GM12864 (cell line): ENCODE data around the gene WDR54.
"Not testable (repeated sequence)": the region's sequence is repeated elsewhere in the genome, so short reads cannot be mapped to it uniquely, and the experiment has no call there.

Experiments used
- DNase-seq: peaks from one replicate; pipeline ENCODE4 v3.0.0-alpha.2; 2011; ENCODE audit warnings: low read depth
- H3K4me3 ChIP-seq: 2 replicates; pipeline ENCODE4 v1.5.1; 2011; ENCODE audit warnings: mild to moderate bottlenecking, low read depth, low read length, control low read depth
- TF ChIP-seq, protein P1 (sequence below): IDR thresholded peaks from 2 replicates; pipeline ENCODE4 v1.5.1; 2011; ENCODE audit warnings: low read depth, mild to moderate bottlenecking, moderate library complexity, low read length, control low read depth, inconsistent platforms; ENCODE audit errors: missing control alignments

The WDR54 gene

DNA sequence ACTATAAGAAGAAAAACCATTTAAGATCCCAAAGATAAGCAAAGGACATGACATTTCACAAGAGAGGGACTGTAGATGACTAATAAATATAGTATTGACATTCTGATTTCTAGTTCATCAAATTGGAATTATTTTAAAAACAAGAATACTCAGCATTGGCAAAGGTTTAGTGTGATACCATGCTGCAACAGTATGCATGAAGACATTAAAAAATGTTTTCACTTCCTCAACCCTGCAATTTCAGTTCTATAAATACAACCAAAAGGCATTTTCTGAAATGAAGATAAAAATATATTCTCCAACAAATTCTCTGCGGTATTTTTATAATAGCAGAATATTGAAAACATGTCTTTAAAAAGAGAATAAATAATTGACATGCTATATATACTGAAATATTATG is 2.2 kb upstream of the WDR54 start:
- no peak for DNase-seq
- TF ChIP-seq, protein P1, sequence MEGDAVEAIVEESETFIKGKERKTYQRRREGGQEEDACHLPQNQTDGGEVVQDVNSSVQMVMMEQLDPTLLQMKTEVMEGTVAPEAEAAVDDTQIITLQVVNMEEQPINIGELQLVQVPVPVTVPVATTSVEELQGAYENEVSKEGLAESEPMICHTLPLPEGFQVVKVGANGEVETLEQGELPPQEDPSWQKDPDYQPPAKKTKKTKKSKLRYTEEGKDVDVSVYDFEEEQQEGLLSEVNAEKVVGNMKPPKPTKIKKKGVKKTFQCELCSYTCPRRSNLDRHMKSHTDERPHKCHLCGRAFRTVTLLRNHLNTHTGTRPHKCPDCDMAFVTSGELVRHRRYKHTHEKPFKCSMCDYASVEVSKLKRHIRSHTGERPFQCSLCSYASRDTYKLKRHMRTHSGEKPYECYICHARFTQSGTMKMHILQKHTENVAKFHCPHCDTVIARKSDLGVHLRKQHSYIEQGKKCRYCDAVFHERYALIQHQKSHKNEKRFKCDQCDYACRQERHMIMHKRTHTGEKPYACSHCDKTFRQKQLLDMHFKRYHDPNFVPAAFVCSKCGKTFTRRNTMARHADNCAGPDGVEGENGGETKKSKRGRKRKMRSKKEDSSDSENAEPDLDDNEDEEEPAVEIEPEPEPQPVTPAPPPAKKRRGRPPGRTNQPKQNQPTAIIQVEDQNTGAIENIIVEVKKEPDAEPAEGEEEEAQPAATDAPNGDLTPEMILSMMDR, result no peak
- no peak overlapping the region for H3K4me3 ChIP-seq

DNA sequence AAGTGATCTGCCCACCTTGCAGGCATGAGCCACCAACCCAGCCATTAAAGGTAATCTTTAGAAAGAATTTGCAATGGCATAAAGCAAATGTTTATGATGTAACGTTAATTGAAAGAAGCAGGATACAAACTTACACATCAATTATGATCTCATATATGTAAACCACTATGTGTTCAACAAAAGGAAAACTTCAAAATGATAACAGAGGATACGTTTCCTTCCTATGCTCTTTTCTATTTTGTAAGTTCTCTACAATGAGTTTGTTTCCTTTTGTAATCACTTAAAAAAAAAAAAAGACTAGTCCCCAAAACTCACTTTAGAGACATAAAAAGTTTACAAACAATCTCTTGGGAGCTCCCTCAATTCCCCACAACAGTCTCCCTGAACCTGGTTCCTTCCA is 1.5 kb upstream of the WDR54 start:
- H3K4me3 ChIP-seq, result no peak overlapping the region; the same call in 1 of the 2 replicates
- no peak for DNase-seq
- TF ChIP-seq, protein P1, result no peak

DNA sequence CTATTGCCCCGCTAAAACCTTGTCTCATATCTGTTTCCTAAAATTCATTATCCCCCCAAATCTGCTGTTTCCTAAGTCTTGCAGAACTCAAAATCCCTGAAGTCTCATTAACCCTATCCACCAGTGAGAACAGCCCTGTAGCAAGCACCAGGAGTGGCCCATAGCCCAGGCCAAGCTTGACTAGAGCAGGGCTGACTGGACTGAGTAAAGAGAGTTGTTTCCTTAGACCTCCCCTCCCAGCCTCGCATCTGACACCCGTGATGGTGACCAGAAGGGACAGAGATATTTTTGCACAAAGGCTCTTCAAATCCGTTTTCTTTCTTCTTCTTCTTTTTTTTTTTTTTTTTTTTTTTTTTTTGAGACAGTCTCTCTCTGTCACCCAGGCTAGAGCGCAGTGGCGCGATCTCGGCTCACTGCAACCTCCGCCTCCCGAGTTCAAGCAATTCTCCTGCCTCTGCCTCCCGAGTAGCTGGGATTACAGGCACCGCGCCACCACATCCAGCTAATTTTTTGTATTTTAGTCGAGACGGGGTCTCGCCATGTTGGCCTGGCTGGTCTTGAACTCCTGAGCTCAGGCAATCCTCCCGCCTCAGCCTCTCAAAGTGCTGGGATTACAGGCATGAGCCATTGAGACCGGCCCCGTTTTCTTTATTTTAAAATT is 957 bp upstream of the WDR54 start:
- H3K4me3 ChIP-seq, result peak overlapping the region; percentile 86
- not testable (repeated sequence) for DNase-seq

DNA sequence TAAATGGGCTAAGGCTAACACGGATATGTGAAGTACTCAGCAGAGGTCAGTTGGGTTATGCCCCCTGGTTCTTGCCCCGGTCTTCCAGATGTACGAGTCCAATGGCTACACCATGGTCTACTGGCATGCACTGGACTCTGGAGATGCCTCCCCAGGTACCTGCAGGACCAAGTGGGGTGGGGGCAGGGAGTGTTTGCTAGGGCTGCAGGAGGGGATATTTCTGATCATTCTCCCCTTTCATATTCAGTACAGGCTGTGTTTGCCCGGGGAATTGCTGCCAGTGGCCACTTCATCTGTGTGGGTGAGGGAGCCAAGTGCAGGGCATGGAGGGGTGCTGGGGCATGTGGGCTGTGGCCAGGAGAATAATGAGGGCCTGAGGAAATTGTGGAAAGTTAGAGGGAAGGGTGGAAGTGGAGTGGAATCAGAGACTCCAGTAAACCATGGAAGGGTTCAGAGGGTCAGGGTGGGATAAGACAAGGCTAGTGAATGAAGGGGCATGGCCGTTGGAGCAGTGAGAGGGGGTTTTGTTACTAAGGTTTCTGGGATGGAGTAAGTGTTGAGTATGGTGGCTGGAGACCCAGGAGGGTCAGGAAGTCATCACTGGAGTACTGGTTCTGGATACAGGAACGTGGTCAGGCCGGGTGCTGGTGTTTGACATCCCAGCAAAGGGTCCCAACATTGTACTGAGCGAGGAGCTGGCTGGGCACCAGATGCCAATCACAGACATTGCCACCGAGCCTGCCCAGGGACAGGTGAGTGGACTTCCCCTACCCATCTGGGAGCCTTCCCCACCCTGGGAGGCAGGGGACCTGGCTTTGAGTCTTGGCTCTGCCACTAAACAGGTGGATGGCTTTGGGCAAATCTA is 1.9 kb downstream of the WDR54 start:
- DNase-seq, result no peak
- TF ChIP-seq, protein P1, result no peak
- no peak overlapping the region for H3K4me3 ChIP-seq

DNA sequence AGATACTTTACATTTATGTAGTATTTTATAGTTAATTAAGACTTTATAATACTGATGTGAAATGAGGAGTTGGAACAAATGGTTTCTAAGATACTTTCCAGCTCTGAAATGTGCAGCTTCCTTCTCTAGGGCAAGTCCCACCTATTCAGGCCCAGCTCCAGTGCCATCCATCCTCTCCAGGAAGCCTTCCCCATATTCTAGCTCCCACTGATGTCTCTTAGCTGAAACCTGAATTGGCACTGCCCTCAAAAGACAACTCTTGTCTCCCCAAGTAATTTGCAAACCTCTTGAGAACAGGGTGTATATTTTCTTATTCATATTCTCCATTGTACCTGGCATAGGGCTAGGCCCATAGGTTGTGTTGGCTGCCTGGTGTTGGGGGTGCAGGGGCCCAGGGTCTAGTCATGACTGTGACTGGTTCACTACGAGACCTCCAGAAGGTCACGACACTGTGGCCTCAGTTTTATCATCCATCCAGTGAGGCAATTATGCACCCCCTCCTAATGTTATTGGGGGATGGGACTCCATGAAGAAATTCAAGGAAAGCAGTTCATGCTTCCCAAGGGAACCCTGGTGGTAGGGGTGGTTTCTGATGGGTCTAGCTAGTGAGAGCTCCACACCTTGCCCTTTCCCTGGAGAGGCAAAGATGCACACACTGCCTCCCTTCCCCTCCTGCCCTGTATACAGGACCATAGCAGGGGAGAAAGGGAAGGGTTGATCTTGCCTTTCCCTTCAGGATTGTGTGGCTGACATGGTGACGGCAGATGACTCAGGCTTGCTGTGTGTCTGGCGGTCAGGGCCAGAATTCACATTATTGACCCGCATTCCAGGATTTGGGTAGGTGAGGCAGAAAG is 2.8 kb downstream of the WDR54 start:
- TF ChIP-seq, protein P1, result no peak
- DNase-seq, result no peak
- no peak overlapping the region for H3K4me3 ChIP-seq

DNA sequence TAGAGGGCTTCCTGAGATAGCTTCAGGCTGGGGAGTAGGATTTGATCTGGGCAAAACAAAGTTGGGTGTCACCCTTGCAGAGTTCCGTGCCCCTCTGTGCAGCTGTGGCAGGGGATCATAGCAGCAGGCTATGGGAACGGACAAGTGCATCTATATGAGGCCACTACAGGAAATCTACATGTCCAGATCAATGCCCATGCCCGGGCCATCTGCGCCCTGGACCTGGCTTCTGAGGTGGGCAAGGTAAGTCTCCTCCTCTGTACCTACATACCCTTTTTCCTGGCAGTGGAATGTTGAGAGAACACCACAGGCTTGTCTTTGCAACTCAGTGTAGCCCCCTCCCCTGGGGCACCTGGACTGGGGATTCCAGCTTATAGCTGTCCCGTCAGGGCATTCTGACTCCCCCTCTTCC is 3.5 kb downstream of the WDR54 start:
- DNase-seq, result no peak
- TF ChIP-seq, protein P1, result no peak
- H3K4me3 ChIP-seq, result no peak overlapping the region

DNA sequence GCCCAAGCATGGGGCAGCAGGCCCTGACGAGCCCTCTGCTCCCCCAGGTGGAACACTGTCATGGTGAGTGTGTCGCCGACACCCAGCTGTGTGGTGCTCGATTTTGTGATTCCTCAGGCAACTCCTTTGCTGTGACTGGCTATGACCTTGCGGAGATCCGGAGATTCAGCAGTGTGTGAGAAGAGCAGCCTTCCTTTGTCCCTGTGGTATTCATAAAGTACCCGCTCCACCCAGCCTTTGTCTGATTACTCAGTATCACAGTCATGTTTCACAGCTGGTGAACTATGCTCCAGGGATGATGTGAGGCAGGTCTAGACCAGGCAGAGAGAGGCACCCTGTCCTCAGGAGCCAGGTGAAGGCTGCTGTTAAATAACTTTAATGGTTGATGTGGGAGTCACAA is 4.0 kb downstream of the WDR54 start:
- DNase-seq, result no peak
- no peak overlapping the region for H3K4me3 ChIP-seq
- TF ChIP-seq, protein P1, result no peak
